Measurements from ENCODE around the gene CTNNA1. TPM values are rescaled to one million over a fixed set of nuclear protein-coding genes. Genes with fewer than 3 reads are reported as not detected.

Gene CTNNA1, protein sequence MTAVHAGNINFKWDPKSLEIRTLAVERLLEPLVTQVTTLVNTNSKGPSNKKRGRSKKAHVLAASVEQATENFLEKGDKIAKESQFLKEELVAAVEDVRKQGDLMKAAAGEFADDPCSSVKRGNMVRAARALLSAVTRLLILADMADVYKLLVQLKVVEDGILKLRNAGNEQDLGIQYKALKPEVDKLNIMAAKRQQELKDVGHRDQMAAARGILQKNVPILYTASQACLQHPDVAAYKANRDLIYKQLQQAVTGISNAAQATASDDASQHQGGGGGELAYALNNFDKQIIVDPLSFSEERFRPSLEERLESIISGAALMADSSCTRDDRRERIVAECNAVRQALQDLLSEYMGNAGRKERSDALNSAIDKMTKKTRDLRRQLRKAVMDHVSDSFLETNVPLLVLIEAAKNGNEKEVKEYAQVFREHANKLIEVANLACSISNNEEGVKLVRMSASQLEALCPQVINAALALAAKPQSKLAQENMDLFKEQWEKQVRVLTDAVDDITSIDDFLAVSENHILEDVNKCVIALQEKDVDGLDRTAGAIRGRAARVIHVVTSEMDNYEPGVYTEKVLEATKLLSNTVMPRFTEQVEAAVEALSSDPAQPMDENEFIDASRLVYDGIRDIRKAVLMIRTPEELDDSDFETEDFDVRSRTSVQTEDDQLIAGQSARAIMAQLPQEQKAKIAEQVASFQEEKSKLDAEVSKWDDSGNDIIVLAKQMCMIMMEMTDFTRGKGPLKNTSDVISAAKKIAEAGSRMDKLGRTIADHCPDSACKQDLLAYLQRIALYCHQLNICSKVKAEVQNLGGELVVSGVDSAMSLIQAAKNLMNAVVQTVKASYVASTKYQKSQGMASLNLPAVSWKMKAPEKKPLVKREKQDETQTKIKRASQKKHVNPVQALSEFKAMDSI
- total RNA-seq, result 408 and 457 TPM in 2 replicates

GRCh38 chr5:138752951-138753793 lies at the start of gene CTNNA1:
Gene CTNNA1 (plus strand): TSS chr5:138753425. CDS start chr5:138781925, 28,500 bp downstream.

GRCh38 chr5:138874771-138875551 lies 121.7 kb downstream of the CTNNA1 start, which contains the start of gene LRRTM2:
Gene LRRTM2 (minus strand): TSS chr5:138875335. CDS start chr5:138874911, 424 bp downstream.

Other genes starting within 250 kb of the CTNNA1 start
- 146 and 179 TPM in 2 replicates for gene ETF1, start 210.2 kb upstream of the CTNNA1 start, total RNA-seq
- 438 TPM in 2 replicates for gene HSPA9, start 178.0 kb upstream of the CTNNA1 start, total RNA-seq
- under 0.01 TPM in 1 of 2 replicates, not detected in the other for gene LRRTM2, start 121.9 kb downstream of the CTNNA1 start, total RNA-seq

Data from regular cardiac myocyte (primary cell).